HEK293 (cell line): ENCODE measurements around the gene CD2BP2.

Source experiments
- CTCF ChIA-PET: fragments of 350-600 bp; formaldehyde crosslinking; extraction: SDS; loops from one replicate; lab custom pipeline; 2021; ENCODE audit warnings: antibody characterized with exemption; lab: Yijun Ruan, JAX
- POLR2A ChIA-PET: fragments of 300-600 bp; formaldehyde crosslinking; extraction: SDS; loops from one replicate; lab custom pipeline; 2020; ENCODE audit warnings: antibody characterized with exemption, inconsistent platforms; lab: Yijun Ruan, JAX
- H3K27ac ChIP-seq: fragments of 200-500 bp; sonication (Bioruptor generic); 2 replicates; pipeline ENCODE4 v1.5.1; 2014; ENCODE audit warnings: low read depth, low read length, control low read depth, inconsistent platforms; ENCODE audit errors: extremely low read depth
- H3K36me3 ChIP-seq, 2 experiments: fragments of 200-500 bp in 1 of 2; sonication (Bioruptor generic) in 1 of 2; 1 replicate in 1 of 2; 2 replicates in 1 of 2; pipeline ENCODE4 v1.5.1; 2014 to 2017; ENCODE audit warnings: inconsistent platforms in 2 of 2, low read length in 2 of 2; ENCODE audit not compliant: control insufficient read depth in 2 of 2, insufficient read depth in 1 of 2
- H3K4me1 ChIP-seq: fragments of 200-500 bp; sonication (Bioruptor generic); 2 replicates; pipeline ENCODE4 v1.5.1; 2014; ENCODE audit warnings: mild to moderate bottlenecking, low read length, inconsistent platforms; ENCODE audit not compliant: control insufficient read depth, insufficient read depth
- H3K4me3 ChIP-seq: 2 replicates; pipeline ENCODE4 v1.5.1; 2011; ENCODE audit warnings: low read depth, mild to moderate bottlenecking, control low read depth, low read length, moderate library complexity
- H3K9me3 ChIP-seq: fragments of 200-500 bp; sonication (Bioruptor generic); 2 replicates; pipeline ENCODE4 v1.5.1; 2014; ENCODE audit warnings: low read depth, low read length, inconsistent platforms; ENCODE audit not compliant: control insufficient read depth, insufficient read depth
- MYNN ChIP-seq: fragments of 450-650 bp; formaldehyde crosslinking; IDR thresholded peaks from 2 replicates; pipeline ENCODE4 v1.5.1; 2016; ENCODE audit warnings: missing biosample characterization, missing genetic modification characterization, borderline replicate concordance
- PRDM1 ChIP-seq: fragments of 450-650 bp; formaldehyde crosslinking; IDR thresholded peaks from 2 replicates; pipeline ENCODE4; 2016; ENCODE audit warnings: missing biosample characterization, missing genetic modification characterization
- SETDB1 ChIP-seq: IDR thresholded peaks from one replicate; pipeline ENCODE4 v1.6.1; 2017; ENCODE audit warnings: mild to moderate bottlenecking, low read length, moderate library complexity, mixed read lengths; ENCODE audit not compliant: insufficient read length
- YY2 ChIP-seq: fragments of 450-650 bp; formaldehyde crosslinking; IDR thresholded peaks from 2 replicates; pipeline ENCODE4 v1.5.1; 2016; ENCODE audit warnings: missing biosample characterization, missing genetic modification characterization
- ZEB2 ChIP-seq: fragments of 450-650 bp; formaldehyde crosslinking; IDR thresholded peaks from 2 replicates; pipeline ENCODE4 v1.5.1; 2016; ENCODE audit warnings: missing biosample characterization, missing genetic modification characterization
- ZFHX2 ChIP-seq: fragments of 450-650 bp; formaldehyde crosslinking; conservative IDR thresholded peaks from 2 replicates; pipeline ENCODE4 v1.5.1; 2016; ENCODE audit warnings: missing biosample characterization, missing genetic modification characterization
- ZNF16 ChIP-seq: fragments of 450-650 bp; formaldehyde crosslinking; IDR thresholded peaks from 2 replicates; pipeline ENCODE4 v1.5.1; 2016; ENCODE audit warnings: low read depth, missing biosample characterization, missing genetic modification characterization
- ZNF416 ChIP-seq: fragments of 450-650 bp; formaldehyde crosslinking; IDR thresholded peaks from 2 replicates; pipeline ENCODE4 v1.5.1; 2016; ENCODE audit warnings: missing biosample characterization, missing genetic modification characterization
- ZNF544 ChIP-seq: fragments of 450-650 bp; formaldehyde crosslinking; IDR thresholded peaks from 2 replicates; pipeline ENCODE4 v1.5.0; 2017; ENCODE audit warnings: missing biosample characterization, missing genetic modification characterization
- ZNF555 ChIP-seq: fragments of 450-650 bp; formaldehyde crosslinking; conservative IDR thresholded peaks from 2 replicates; pipeline ENCODE4 v1.5.1; 2017; ENCODE audit warnings: missing biosample characterization, mild to moderate bottlenecking, missing genetic modification characterization, inconsistent platforms
- ZNF600 ChIP-seq: fragments of 450-650 bp; formaldehyde crosslinking; IDR thresholded peaks from 2 replicates; pipeline ENCODE4 v1.5.1; 2016; ENCODE audit warnings: missing biosample characterization, missing genetic modification characterization
- ZSCAN16 ChIP-seq: fragments of 450-650 bp; formaldehyde crosslinking; IDR thresholded peaks from 2 replicates; pipeline ENCODE4 v1.5.1; 2016; ENCODE audit warnings: missing biosample characterization, missing genetic modification characterization
- TF ChIP-seq, protein P1 (sequence below): fragments of 450-650 bp; formaldehyde crosslinking; IDR thresholded peaks from 2 replicates; pipeline ENCODE4 v1.5.1; 2017; ENCODE audit warnings: missing biosample characterization, missing genetic modification characterization
- TF ChIP-seq, protein P2 (sequence below): fragments of 450-650 bp; formaldehyde crosslinking; IDR thresholded peaks from 2 replicates; pipeline ENCODE4 v1.5.1; 2016; ENCODE audit warnings: missing biosample characterization, missing genetic modification characterization, low read depth
- TF ChIP-seq, protein P3 (sequence below): fragments of 450-650 bp; formaldehyde crosslinking; IDR thresholded peaks from 2 replicates; pipeline ENCODE4 v1.5.1; 2016; ENCODE audit warnings: missing biosample characterization, missing genetic modification characterization
- TF ChIP-seq, protein P4 (sequence below): fragments of 450-650 bp; formaldehyde crosslinking; conservative IDR thresholded peaks from 2 replicates; pipeline ENCODE4 v1.5.1; 2016; ENCODE audit warnings: low read depth, missing biosample characterization, missing genetic modification characterization

The CD2BP2 gene

DNA sequence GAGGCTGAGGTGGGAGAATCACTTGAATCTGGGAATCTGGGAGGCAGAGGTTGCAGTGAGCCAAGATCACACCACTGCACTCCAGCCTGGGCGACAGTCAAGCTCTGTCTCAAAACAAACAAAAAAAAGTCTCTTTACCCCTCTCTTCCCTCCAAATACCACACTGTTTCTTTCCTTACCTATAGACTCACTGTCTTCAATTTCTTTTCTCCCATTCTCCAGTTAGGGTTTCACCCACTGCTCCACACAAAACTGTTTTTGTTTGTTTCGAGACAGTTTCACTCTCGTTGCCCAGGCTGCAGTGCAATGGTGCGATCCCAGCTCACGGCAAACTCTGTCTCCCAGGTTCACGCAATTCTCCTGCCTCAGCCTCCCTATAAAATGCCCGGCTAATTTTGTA, 6.1 kb upstream of the CD2BP2 start:
- no peak overlapping the region for H3K4me3 ChIP-seq
- TF ChIP-seq, protein P1, sequence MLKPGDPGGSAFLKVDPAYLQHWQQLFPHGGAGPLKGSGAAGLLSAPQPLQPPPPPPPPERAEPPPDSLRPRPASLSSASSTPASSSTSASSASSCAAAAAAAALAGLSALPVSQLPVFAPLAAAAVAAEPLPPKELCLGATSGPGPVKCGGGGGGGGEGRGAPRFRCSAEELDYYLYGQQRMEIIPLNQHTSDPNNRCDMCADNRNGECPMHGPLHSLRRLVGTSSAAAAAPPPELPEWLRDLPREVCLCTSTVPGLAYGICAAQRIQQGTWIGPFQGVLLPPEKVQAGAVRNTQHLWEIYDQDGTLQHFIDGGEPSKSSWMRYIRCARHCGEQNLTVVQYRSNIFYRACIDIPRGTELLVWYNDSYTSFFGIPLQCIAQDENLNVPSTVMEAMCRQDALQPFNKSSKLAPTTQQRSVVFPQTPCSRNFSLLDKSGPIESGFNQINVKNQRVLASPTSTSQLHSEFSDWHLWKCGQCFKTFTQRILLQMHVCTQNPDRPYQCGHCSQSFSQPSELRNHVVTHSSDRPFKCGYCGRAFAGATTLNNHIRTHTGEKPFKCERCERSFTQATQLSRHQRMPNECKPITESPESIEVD (tag by site-specific recombination), result no peak
- TF ChIP-seq ZEB2 (tag by site-specific recombination) (peak; percentile 80; the same call in 1 of the 2 replicates), PRDM1 (tag by site-specific recombination) (peak; percentile 91)
- peaks cover 24 to 89% of the 10 kb centered on the region in 2 experiments; a peak in 2 of 3 replicates for H3K36me3 ChIP-seq
- no peaks in the 10 kb centered on the region for H3K4me1 ChIP-seq
- ChIA-PET POLR2A (interaction anchor here (1.2 to 2.9 kb wide), 2 partner anchors 9 to 10 kb away, joined by 4 to 17 read pairs; partner anchors contain the start of gene TBC1D10B), CTCF (interaction anchor here (0.6 to 1.0 kb wide), 2 partner anchors 8 to 279 kb away, joined by 3 read pairs; no protein-coding TSS in a partner anchor)
- no peak overlapping the region for H3K27ac ChIP-seq
- H3K9me3 ChIP-seq, result no peaks in the 10 kb centered on the region

DNA sequence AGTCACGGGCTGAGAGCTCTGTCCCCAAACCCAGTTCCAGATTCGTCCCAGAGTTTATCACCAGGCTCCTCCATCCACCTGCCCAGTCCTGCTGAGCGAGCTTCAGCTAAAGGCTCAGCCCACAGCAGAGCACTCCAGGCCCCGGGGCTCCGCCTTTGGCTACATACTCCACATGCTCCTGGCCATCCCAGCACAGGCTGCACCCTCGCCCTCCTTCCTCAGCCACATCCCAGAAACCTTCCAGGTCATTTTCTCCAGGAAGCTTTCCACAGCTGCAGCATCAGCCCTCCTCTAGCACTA, 4.7 kb upstream of the CD2BP2 start:
- Histone ChIP-seq H3K9me3 (no peaks in the 10 kb centered on the region), H3K4me1 (no peaks in the 10 kb centered on the region), H3K36me3 (peaks cover 21 to 77% of the 10 kb centered on the region in 2 experiments; a peak in 2 of 3 replicates), H3K27ac (no peak overlapping the region), H3K4me3 (no peak overlapping the region)
- TF ChIP-seq ZNF555 (tag by site-specific recombination) (no peak), ZNF544 (no peak), SETDB1 (no peak), ZNF16 (tag by site-specific recombination) (no peak), ZSCAN16 (tag by site-specific recombination) (no peak), ZNF416 (tag by site-specific recombination) (no peak), ZNF600 (tag by site-specific recombination) (no peak), MYNN (no peak), ZFHX2 (tag by site-specific recombination) (no peak), YY2 (tag by site-specific recombination) (no peak)
- TF ChIP-seq, protein P2, sequence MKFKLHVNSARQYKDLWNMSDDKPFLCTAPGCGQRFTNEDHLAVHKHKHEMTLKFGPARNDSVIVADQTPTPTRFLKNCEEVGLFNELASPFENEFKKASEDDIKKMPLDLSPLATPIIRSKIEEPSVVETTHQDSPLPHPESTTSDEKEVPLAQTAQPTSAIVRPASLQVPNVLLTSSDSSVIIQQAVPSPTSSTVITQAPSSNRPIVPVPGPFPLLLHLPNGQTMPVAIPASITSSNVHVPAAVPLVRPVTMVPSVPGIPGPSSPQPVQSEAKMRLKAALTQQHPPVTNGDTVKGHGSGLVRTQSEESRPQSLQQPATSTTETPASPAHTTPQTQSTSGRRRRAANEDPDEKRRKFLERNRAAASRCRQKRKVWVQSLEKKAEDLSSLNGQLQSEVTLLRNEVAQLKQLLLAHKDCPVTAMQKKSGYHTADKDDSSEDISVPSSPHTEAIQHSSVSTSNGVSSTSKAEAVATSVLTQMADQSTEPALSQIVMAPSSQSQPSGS (tag by site-specific recombination), result no peak
- TF ChIP-seq, protein P3, sequence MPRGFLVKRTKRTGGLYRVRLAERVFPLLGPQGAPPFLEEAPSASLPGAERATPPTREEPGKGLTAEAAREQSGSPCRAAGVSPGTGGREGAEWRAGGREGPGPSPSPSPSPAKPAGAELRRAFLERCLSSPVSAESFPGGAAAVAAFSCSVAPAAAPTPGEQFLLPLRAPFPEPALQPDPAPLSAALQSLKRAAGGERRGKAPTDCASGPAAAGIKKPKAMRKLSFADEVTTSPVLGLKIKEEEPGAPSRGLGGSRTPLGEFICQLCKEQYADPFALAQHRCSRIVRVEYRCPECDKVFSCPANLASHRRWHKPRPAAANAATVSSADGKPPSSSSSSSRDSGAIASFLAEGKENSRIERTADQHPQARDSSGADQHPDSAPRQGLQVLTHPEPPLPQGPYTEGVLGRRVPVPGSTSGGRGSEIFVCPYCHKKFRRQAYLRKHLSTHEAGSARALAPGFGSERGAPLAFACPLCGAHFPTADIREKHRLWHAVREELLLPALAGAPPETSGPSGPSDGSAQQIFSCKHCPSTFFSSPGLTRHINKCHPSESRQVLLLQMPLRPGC, result no peak
- TF ChIP-seq, protein P4, sequence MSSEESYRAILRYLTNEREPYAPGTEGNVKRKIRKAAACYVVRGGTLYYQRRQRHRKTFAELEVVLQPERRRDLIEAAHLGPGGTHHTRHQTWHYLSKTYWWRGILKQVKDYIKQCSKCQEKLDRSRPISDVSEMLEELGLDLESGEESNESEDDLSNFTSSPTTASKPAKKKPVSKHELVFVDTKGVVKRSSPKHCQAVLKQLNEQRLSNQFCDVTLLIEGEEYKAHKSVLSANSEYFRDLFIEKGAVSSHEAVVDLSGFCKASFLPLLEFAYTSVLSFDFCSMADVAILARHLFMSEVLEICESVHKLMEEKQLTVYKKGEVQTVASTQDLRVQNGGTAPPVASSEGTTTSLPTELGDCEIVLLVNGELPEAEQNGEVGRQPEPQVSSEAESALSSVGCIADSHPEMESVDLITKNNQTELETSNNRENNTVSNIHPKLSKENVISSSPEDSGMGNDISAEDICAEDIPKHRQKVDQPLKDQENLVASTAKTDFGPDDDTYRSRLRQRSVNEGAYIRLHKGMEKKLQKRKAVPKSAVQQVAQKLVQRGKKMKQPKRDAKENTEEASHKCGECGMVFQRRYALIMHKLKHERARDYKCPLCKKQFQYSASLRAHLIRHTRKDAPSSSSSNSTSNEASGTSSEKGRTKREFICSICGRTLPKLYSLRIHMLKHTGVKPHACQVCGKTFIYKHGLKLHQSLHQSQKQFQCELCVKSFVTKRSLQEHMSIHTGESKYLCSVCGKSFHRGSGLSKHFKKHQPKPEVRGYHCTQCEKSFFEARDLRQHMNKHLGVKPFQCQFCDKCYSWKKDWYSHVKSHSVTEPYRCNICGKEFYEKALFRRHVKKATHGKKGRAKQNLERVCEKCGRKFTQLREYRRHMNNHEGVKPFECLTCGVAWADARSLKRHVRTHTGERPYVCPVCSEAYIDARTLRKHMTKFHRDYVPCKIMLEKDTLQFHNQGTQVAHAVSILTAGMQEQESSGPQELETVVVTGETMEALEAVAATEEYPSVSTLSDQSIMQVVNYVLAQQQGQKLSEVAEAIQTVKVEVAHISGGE, result no peak
- POLR2A ChIA-PET, result interaction anchor here (0.5 to 2.9 kb wide), 3 partner anchors 10 to 37 kb away, joined by 3 to 17 read pairs (median 7); partner anchors contain the start of gene TBC1D10B
- CTCF ChIA-PET, result interaction anchor here (1.5 to 1.8 kb wide), 2 partner anchors 9 to 49 kb away, joined by 4 to 5 read pairs; no protein-coding TSS in a partner anchor
